ENCODE measurements around the gene PRRC2A.

Gene PRRC2A

DNA sequence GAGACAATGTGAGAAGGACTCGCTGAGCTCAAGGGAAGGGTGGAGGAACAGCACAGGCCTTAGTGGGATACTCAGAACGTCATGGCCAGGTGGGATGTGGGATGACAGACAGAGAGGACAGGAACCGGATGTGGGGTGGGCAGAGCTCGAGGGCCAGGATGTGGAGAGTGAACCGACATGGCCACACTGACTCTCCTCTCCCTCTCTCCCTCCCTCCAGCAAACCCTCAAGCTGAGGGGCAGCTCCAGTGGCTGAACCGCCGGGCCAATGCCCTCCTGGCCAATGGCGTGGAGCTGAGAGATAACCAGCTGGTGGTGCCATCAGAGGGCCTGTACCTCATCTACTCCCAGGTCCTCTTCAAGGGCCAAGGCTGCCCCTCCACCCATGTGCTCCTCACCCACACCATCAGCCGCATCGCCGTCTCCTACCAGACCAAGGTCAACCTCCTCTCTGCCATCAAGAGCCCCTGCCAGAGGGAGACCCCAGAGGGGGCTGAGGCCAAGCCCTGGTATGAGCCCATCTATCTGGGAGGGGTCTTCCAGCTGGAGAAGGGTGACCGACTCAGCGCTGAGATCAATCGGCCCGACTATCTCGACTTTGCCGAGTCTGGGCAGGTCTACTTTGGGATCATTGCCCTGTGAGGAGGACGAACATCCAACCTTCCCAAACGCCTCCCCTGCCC, 43.5 kb upstream of the PRRC2A start:
- Histone ChIP-seq H4K8ac (ENCODE audit: low read depth, low read length) (no peak overlapping the region), H3K36me3 (replicated peaks in 1 of 2; ENCODE audit: control insufficient read depth in 2 of 2, insufficient read depth in 2 of 2, low read length in 2 of 2) (no peaks in the 10 kb centered on the region), H3K79me1 (ENCODE audit: low read depth, low read length) (no peaks in the 10 kb centered on the region), H3K23ac (ENCODE audit: low read depth, low read length, poor library complexity) (peak overlapping the region; percentile 38), H2AK5ac (ENCODE audit: low read depth, low read length) (no peak overlapping the region), H2BK15ac (ENCODE audit: low read length) (no peak overlapping the region), H2AFZ (ENCODE audit: low read length) (no peak overlapping the region), H3K9ac (ENCODE audit: low read depth, low read length, poor library complexity) (no peak overlapping the region), H3K14ac (ENCODE audit: low read length) (no peak overlapping the region), H3K4me1 (ENCODE audit: control insufficient read depth in 2 of 2, insufficient read depth in 1 of 2, low read depth in 1 of 2, low read length in 2 of 2) (peaks cover 2 to 8% of the 10 kb centered on the region in 2 donors), H3K9me3 (replicated peaks in 1 of 2; ENCODE audit: control insufficient read depth in 2 of 2, insufficient read depth in 1 of 2, low read depth in 1 of 2, low read length in 2 of 2) (no peaks in the 10 kb centered on the region), H3K27ac (replicated peaks; ENCODE audit: low read length) (no peak overlapping the region), H2BK5ac (ENCODE audit: low read length) (no peak overlapping the region), H2BK12ac (ENCODE audit: low read length) (no peak overlapping the region), H3K4ac (ENCODE audit: low read length) (no peak overlapping the region), H2BK120ac (ENCODE audit: low read depth, low read length) (no peak overlapping the region), H4K91ac (ENCODE audit: low read depth, low read length, poor library complexity) (no peak overlapping the region), H3K27me3 (ENCODE audit: control insufficient read depth in 3 of 3, insufficient read depth in 3 of 3, low read depth in 1 of 3, low read length in 3 of 3) (peaks cover 0 to 48% (median 11%) of the 10 kb centered on the region in 3 experiments), H3K4me3 (ENCODE audit: low read length in 2 of 2) (no peak overlapping the region), H3K18ac (ENCODE audit: low read length) (peak overlapping the region; percentile 13), H3K4me2 (ENCODE audit: insufficient read depth, low read length, poor library complexity, severe bottlenecking) (no peak overlapping the region)
- WGBS, 2 donors (ENCODE audit: extremely low coverage in 2 of 2, insufficient read length in 2 of 2, insufficient replicate concordance in 1 of 2), result no CpG with 5 or more reads among the region's 19 CpGs
- DNase-seq (ENCODE audit: low spot score), result no peak

DNA sequence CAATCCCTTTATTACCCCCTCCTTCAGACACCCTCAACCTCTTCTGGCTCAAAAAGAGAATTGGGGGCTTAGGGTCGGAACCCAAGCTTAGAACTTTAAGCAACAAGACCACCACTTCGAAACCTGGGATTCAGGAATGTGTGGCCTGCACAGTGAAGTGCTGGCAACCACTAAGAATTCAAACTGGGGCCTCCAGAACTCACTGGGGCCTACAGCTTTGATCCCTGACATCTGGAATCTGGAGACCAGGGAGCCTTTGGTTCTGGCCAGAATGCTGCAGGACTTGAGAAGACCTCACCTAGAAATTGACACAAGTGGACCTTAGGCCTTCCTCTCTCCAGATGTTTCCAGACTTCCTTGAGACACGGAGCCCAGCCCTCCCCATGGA, 42.9 kb upstream of the PRRC2A start:
- no peak overlapping the region for H2BK12ac ChIP-seq (ENCODE audit: low read length)
- no peak overlapping the region for H3K4me3 ChIP-seq (ENCODE audit: low read length in 2 of 2)
- WGBS, 2 donors (ENCODE audit: extremely low coverage in 2 of 2, insufficient read length in 2 of 2, insufficient replicate concordance in 1 of 2), result no CpG with 5 or more reads among the region's 3 CpGs
- no peak overlapping the region for H4K8ac ChIP-seq (ENCODE audit: low read depth, low read length)
- H3K27ac ChIP-seq (replicated peaks; ENCODE audit: low read length), result no peak overlapping the region
- no peak overlapping the region for H2AFZ ChIP-seq (ENCODE audit: low read length)
- H3K27me3 ChIP-seq (ENCODE audit: control insufficient read depth in 3 of 3, insufficient read depth in 3 of 3, low read depth in 1 of 3, low read length in 3 of 3), result peaks cover 0 to 48% (median 12%) of the 10 kb centered on the region in 3 experiments
- H3K4ac ChIP-seq (ENCODE audit: low read length), result no peak overlapping the region
- no peak overlapping the region for H2AK5ac ChIP-seq (ENCODE audit: low read depth, low read length)
- H4K91ac ChIP-seq (ENCODE audit: low read depth, low read length, poor library complexity), result no peak overlapping the region
- no peak overlapping the region for H2BK5ac ChIP-seq (ENCODE audit: low read length)
- H3K4me1 ChIP-seq (ENCODE audit: control insufficient read depth in 2 of 2, insufficient read depth in 1 of 2, low read depth in 1 of 2, low read length in 2 of 2), result peaks cover 2 to 8% of the 10 kb centered on the region in 2 donors
- H3K14ac ChIP-seq (ENCODE audit: low read length), result no peak overlapping the region
- H3K36me3 ChIP-seq (replicated peaks in 1 of 2; ENCODE audit: control insufficient read depth in 2 of 2, insufficient read depth in 2 of 2, low read length in 2 of 2), result no peaks in the 10 kb centered on the region
- H3K18ac ChIP-seq (ENCODE audit: low read length), result no peak overlapping the region
- H3K4me2 ChIP-seq (ENCODE audit: insufficient read depth, low read length, poor library complexity, severe bottlenecking), result no peak overlapping the region
- H3K9ac ChIP-seq (ENCODE audit: low read depth, low read length, poor library complexity), result no peak overlapping the region
- H3K79me1 ChIP-seq (ENCODE audit: low read depth, low read length), result no peaks in the 10 kb centered on the region
- no peaks in the 10 kb centered on the region for H3K9me3 ChIP-seq (replicated peaks in 1 of 2; ENCODE audit: control insufficient read depth in 2 of 2, insufficient read depth in 1 of 2, low read depth in 1 of 2, low read length in 2 of 2)
- no peak for DNase-seq (ENCODE audit: low spot score)
- H2BK120ac ChIP-seq (ENCODE audit: low read depth, low read length), result no peak overlapping the region
- no peak overlapping the region for H3K23ac ChIP-seq (ENCODE audit: low read depth, low read length, poor library complexity)
- no peak overlapping the region for H2BK15ac ChIP-seq (ENCODE audit: low read length)

DNA sequence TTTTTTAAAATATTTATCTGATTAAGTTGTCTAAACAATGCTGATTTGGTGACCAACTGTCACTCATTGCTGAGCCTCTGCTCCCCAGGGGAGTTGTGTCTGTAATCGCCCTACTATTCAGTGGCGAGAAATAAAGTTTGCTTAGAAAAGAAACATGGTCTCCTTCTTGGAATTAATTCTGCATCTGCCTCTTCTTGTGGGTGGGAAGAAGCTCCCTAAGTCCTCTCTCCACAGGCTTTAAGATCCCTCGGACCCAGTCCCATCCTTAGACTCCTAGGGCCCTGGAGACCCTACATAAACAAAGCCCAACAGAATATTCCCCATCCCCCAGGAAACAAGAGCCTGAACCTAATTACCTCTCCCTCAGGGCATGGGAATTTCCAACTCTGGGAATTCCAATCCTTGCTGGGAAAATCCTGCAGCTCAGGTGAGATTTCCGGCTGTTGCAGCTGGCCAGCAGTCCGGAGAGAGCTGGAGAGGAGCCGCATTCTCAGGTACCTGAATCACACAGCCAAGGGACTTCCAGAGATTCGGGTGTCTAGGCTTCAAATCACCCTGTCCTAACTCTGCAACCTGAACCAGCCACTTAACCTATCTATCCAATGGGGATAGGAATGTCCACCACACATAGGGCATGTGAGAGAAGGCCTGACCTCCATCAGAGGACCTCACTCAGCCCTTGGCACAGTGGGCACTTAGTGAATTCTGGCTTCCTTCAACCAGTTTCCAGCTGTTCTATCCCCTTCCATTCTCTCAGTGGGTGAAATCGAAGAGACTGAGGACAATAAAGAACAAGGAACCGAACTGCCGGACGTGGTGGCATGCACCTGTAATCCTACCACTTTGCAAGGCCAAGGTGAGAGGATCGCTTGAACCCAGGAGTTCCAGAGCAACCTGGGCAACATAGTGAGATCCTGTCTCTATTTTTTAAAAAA, 42.1 kb upstream of the PRRC2A start:
- Histone ChIP-seq H3K79me1 (ENCODE audit: low read depth, low read length) (no peaks in the 10 kb centered on the region), H3K18ac (ENCODE audit: low read length) (no peak overlapping the region), H2AK5ac (ENCODE audit: low read depth, low read length) (no peak overlapping the region), H3K4ac (ENCODE audit: low read length) (no peak overlapping the region), H3K9ac (ENCODE audit: low read depth, low read length, poor library complexity) (no peak overlapping the region), H2BK120ac (ENCODE audit: low read depth, low read length) (no peak overlapping the region), H3K27ac (replicated peaks; ENCODE audit: low read length) (no peak overlapping the region), H3K9me3 (replicated peaks in 1 of 2; ENCODE audit: control insufficient read depth in 2 of 2, insufficient read depth in 1 of 2, low read depth in 1 of 2, low read length in 2 of 2) (no peaks in the 10 kb centered on the region), H2BK15ac (ENCODE audit: low read length) (no peak overlapping the region), H4K8ac (ENCODE audit: low read depth, low read length) (no peak overlapping the region), H3K36me3 (replicated peaks in 1 of 2; ENCODE audit: control insufficient read depth in 2 of 2, insufficient read depth in 2 of 2, low read length in 2 of 2) (no peaks in the 10 kb centered on the region), H3K4me2 (ENCODE audit: insufficient read depth, low read length, poor library complexity, severe bottlenecking) (no peak overlapping the region), H3K27me3 (ENCODE audit: control insufficient read depth in 3 of 3, insufficient read depth in 3 of 3, low read depth in 1 of 3, low read length in 3 of 3) (peaks cover 0 to 48% (median 12%) of the 10 kb centered on the region in 3 experiments), H2AFZ (ENCODE audit: low read length) (no peak overlapping the region), H2BK5ac (ENCODE audit: low read length) (no peak overlapping the region), H3K14ac (ENCODE audit: low read length) (no peak overlapping the region), H4K91ac (ENCODE audit: low read depth, low read length, poor library complexity) (no peak overlapping the region), H3K4me1 (ENCODE audit: control insufficient read depth in 2 of 2, insufficient read depth in 1 of 2, low read depth in 1 of 2, low read length in 2 of 2) (peaks cover 2 to 8% of the 10 kb centered on the region in 2 donors), H3K4me3 (ENCODE audit: low read length in 2 of 2) (no peak overlapping the region), H3K23ac (ENCODE audit: low read depth, low read length, poor library complexity) (no peak overlapping the region), H2BK12ac (ENCODE audit: low read length) (no peak overlapping the region)
- no CpG with 5 or more reads among the region's 12 CpGs for WGBS, 2 donors (ENCODE audit: extremely low coverage in 2 of 2, insufficient read length in 2 of 2, insufficient replicate concordance in 1 of 2)
- no peak for DNase-seq (ENCODE audit: low spot score)

DNA sequence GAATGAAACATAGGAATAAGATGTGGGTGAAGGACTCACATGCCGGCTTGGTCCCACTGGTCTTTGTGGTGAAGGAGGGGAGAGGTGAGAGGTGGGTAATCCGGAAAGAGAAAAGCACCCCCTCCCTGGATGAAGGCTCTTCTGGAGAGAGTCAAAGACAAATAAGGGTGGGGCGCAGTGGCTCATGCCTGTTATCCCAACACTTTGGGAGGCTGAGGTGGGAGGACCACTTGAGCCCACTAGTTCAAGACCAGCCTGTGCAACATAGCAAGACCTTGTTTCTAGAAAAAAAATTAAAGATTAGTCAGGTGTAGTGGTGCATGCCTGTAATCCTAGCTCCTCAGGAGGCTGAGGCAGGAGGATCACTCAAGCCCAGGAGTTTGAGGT, 41.4 kb upstream of the PRRC2A start:
- no peak overlapping the region for H4K8ac ChIP-seq (ENCODE audit: low read depth, low read length)
- H3K18ac ChIP-seq (ENCODE audit: low read length), result no peak overlapping the region
- no peak overlapping the region for H3K4ac ChIP-seq (ENCODE audit: low read length)
- no peak overlapping the region for H2BK12ac ChIP-seq (ENCODE audit: low read length)
- no peak overlapping the region for H3K4me3 ChIP-seq (ENCODE audit: low read length in 2 of 2)
- H3K9me3 ChIP-seq (replicated peaks in 1 of 2; ENCODE audit: control insufficient read depth in 2 of 2, insufficient read depth in 1 of 2, low read depth in 1 of 2, low read length in 2 of 2), result no peaks in the 10 kb centered on the region
- no peak overlapping the region for H3K9ac ChIP-seq (ENCODE audit: low read depth, low read length, poor library complexity)
- no CpG with 5 or more reads among the region's 3 CpGs for WGBS, 2 donors (ENCODE audit: extremely low coverage in 2 of 2, insufficient read length in 2 of 2, insufficient replicate concordance in 1 of 2)
- no peak overlapping the region for H3K14ac ChIP-seq (ENCODE audit: low read length)
- no peak overlapping the region for H2AFZ ChIP-seq (ENCODE audit: low read length)
- DNase-seq (ENCODE audit: low spot score), result no peak
- H3K27ac ChIP-seq (replicated peaks; ENCODE audit: low read length), result no peak overlapping the region
- H2BK120ac ChIP-seq (ENCODE audit: low read depth, low read length), result no peak overlapping the region
- H3K23ac ChIP-seq (ENCODE audit: low read depth, low read length, poor library complexity), result no peak overlapping the region
- no peak overlapping the region for H2AK5ac ChIP-seq (ENCODE audit: low read depth, low read length)
- H3K36me3 ChIP-seq (replicated peaks in 1 of 2; ENCODE audit: control insufficient read depth in 2 of 2, insufficient read depth in 2 of 2, low read length in 2 of 2), result no peaks in the 10 kb centered on the region
- no peak overlapping the region for H2BK15ac ChIP-seq (ENCODE audit: low read length)
- peaks cover 0 to 48% (median 12%) of the 10 kb centered on the region in 3 experiments for H3K27me3 ChIP-seq (ENCODE audit: control insufficient read depth in 3 of 3, insufficient read depth in 3 of 3, low read depth in 1 of 3, low read length in 3 of 3)
- H3K4me2 ChIP-seq (ENCODE audit: insufficient read depth, low read length, poor library complexity, severe bottlenecking), result no peak overlapping the region
- peaks cover 2 to 7% of the 10 kb centered on the region in 2 donors for H3K4me1 ChIP-seq (ENCODE audit: control insufficient read depth in 2 of 2, insufficient read depth in 1 of 2, low read depth in 1 of 2, low read length in 2 of 2)
- H2BK5ac ChIP-seq (ENCODE audit: low read length), result no peak overlapping the region
- no peak overlapping the region for H4K91ac ChIP-seq (ENCODE audit: low read depth, low read length, poor library complexity)
- H3K79me1 ChIP-seq (ENCODE audit: low read depth, low read length), result no peaks in the 10 kb centered on the region
